Measurements from ENCODE around the gene C1orf174. TPM values are rescaled to one million over a fixed set of nuclear protein-coding genes. Genes with fewer than 3 reads are reported as not detected.

The C1orf174 gene
- total and polyA plus RNA-seq, 2 experiments from 2014 or later: 20.7 to 23.6 TPM

DNA sequence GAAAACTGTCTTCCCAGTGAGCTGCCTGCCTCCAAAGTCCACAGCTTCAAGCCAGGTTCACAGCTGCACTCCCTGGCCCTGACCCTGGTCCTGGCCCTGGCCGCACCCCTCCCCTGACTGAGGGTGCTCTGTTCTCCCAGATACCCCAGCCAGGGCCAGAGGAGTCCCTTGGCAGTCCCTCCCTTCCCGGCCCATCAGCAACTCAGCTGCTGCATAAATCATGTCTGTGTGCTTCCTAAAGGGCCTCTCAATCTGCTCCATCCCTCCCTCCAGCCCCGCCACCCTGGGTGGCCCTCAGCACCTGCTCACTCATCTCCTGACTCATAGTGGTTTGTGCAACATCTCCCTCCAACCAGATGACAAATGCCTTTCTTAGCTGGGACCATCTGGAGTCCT, 24.8 kb upstream of the C1orf174 start:
- Histone ChIP-seq H3K4me1 (ENCODE audit: insufficient read depth) (no peaks in the 10 kb centered on the region), H3K27me3 (no peaks in the 10 kb centered on the region), H4K20me1 (ENCODE audit: insufficient read depth, poor library complexity, severe bottlenecking) (no peaks in the 10 kb centered on the region), H3K36me3 (replicated peaks; ENCODE audit: insufficient read depth, low read depth) (no peaks in the 10 kb centered on the region), H3K4me2 (no peak overlapping the region), H3K9me3 (ENCODE audit: low read depth) (no peaks in the 10 kb centered on the region), H2AFZ (no peak overlapping the region), H3K4me3 (no peak overlapping the region), H3K9me2 (replicated peaks; ENCODE audit: insufficient read depth) (no peaks in the 10 kb centered on the region), H3K27ac (no peak overlapping the region), H3K79me2 (no peaks in the 10 kb centered on the region)
- no peak for TF ChIP-seq EZH2phosphoT487 (IDR thresholded peaks at IDR 0.05; ENCODE audit: low read depth, severe bottlenecking, unreplicated experiment)
- TF ChIP-seq, protein P1, sequence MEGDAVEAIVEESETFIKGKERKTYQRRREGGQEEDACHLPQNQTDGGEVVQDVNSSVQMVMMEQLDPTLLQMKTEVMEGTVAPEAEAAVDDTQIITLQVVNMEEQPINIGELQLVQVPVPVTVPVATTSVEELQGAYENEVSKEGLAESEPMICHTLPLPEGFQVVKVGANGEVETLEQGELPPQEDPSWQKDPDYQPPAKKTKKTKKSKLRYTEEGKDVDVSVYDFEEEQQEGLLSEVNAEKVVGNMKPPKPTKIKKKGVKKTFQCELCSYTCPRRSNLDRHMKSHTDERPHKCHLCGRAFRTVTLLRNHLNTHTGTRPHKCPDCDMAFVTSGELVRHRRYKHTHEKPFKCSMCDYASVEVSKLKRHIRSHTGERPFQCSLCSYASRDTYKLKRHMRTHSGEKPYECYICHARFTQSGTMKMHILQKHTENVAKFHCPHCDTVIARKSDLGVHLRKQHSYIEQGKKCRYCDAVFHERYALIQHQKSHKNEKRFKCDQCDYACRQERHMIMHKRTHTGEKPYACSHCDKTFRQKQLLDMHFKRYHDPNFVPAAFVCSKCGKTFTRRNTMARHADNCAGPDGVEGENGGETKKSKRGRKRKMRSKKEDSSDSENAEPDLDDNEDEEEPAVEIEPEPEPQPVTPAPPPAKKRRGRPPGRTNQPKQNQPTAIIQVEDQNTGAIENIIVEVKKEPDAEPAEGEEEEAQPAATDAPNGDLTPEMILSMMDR (IDR thresholded peaks at IDR 0.05; ENCODE audit: poor library complexity): no peak
- no peak for TF ChIP-seq EZH2 (IDR thresholded peaks at IDR 0.05; ENCODE audit: borderline replicate concordance)
- 55% methylated on average over 3 of the region's 3 CpGs for WGBS (ENCODE audit: low lambda C conversion rate, missing lambda C conversion rate)
- no peak for DNase-seq (ENCODE audit: low spot score)

GRCh38 chr1:3924186-3924824, 24.2 kb upstream of the C1orf174 start:
- H4K20me1 ChIP-seq (ENCODE audit: insufficient read depth, poor library complexity, severe bottlenecking): no peaks in the 10 kb centered on the region
- no peak for TF ChIP-seq EZH2phosphoT487 (IDR thresholded peaks at IDR 0.05; ENCODE audit: low read depth, severe bottlenecking, unreplicated experiment)
- TF ChIP-seq, protein P1 (IDR thresholded peaks at IDR 0.05; ENCODE audit: poor library complexity): no peak
- TF ChIP-seq EZH2 (IDR thresholded peaks at IDR 0.05; ENCODE audit: borderline replicate concordance): no peak
- H3K4me2 ChIP-seq: no peak overlapping the region
- H3K9me2 ChIP-seq (replicated peaks; ENCODE audit: insufficient read depth): no peaks in the 10 kb centered on the region
- 51% methylated on average over 13 of the region's 13 CpGs for WGBS (ENCODE audit: low lambda C conversion rate, missing lambda C conversion rate)
- no peaks in the 10 kb centered on the region for H3K9me3 ChIP-seq (ENCODE audit: low read depth)
- no peaks in the 10 kb centered on the region for H3K27me3 ChIP-seq
- no peaks in the 10 kb centered on the region for H3K36me3 ChIP-seq (replicated peaks; ENCODE audit: insufficient read depth, low read depth)
- no peak for DNase-seq (ENCODE audit: low spot score)
- no peak overlapping the region for H3K27ac ChIP-seq
- H3K4me1 ChIP-seq (ENCODE audit: insufficient read depth): no peaks in the 10 kb centered on the region
- no peak overlapping the region for H2AFZ ChIP-seq
- no peaks in the 10 kb centered on the region for H3K79me2 ChIP-seq
- H3K4me3 ChIP-seq: no peak overlapping the region

DNA sequence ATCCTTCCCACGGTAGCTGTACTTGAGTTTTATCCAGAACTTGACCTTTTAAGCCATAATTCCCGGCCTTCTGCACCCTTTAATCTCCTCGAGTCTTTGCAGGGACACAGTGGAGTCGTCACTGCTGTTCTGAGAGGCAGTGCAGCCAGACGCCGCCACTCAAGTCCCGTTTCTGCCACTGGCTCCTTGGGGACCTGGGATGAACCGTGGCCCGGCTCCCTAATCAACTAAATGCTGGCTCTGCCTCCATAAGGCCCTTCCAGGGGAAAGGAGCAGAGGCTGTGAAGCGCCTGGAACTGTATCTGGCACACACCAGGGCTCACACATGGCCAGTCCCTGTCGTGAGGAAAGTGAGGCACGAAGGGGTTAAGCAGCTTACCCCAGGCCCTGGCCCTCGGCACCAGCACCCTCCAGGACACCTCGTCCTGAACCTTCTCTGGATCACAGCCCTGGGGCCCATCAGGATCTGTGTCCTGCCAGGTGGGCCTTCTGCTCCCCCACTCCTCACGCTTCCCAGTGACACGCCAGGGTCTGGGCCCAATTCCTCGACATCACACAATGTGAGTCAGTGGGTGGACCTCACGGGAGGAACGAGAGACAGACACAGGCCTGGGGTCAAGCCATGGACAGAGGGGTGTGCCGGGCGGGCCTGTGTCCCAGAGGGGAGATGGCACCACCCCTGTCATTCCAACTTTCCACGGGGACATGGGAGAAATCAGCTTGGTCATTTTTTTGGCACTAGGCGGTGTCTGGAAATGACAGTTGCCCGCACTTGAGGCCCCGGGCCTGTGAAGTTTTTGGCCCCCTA, 23.5 kb upstream of the C1orf174 start:
- Histone ChIP-seq H3K27me3 (no peaks in the 10 kb centered on the region), H3K4me2 (no peak overlapping the region), H3K4me1 (ENCODE audit: insufficient read depth) (no peaks in the 10 kb centered on the region), H3K27ac (no peak overlapping the region), H2AFZ (no peak overlapping the region), H3K9me2 (replicated peaks; ENCODE audit: insufficient read depth) (no peaks in the 10 kb centered on the region), H3K36me3 (replicated peaks; ENCODE audit: insufficient read depth, low read depth) (no peaks in the 10 kb centered on the region), H3K9me3 (ENCODE audit: low read depth) (no peaks in the 10 kb centered on the region), H3K4me3 (no peak overlapping the region), H4K20me1 (ENCODE audit: insufficient read depth, poor library complexity, severe bottlenecking) (no peaks in the 10 kb centered on the region), H3K79me2 (no peaks in the 10 kb centered on the region)
- DNase-seq (ENCODE audit: low spot score): no peak
- WGBS (ENCODE audit: low lambda C conversion rate, missing lambda C conversion rate): 77% methylated on average over 25 of the region's 25 CpGs
- TF ChIP-seq EZH2phosphoT487 (IDR thresholded peaks at IDR 0.05; ENCODE audit: low read depth, severe bottlenecking, unreplicated experiment) (no peak), EZH2 (IDR thresholded peaks at IDR 0.05; ENCODE audit: borderline replicate concordance) (no peak)
- TF ChIP-seq, protein P1 (IDR thresholded peaks at IDR 0.05; ENCODE audit: poor library complexity): no peak

Measured in hepatocyte (in vitro differentiated cells).